A673 (cell line): ENCODE data around the gene ANO7. TPM values are rescaled to one million over a fixed set of nuclear protein-coding genes. Genes with fewer than 3 reads are reported as not detected.
A peak's percentile ranks its signal among the peaks of the same experiment; 100 is the strongest.

Source experiments
- BruUV-seq: library from RNA; stranded (reverse); fragments of 400-500 nt; replicated peaks from 2 replicates; lab custom pipeline; 2021; lab: Mats Ljungman, UMichigan
- CTCF ChIA-PET: fragments of 300-600 bp; sonication (Branson Sonifier 250); formaldehyde crosslinking; loops from one replicate; lab custom pipeline; 2022; ENCODE audit warnings: antibody characterized with exemption; lab: Charles Lee
- POLR2A ChIA-PET: fragments of 300-600 bp; sonication (Branson Sonifier 250); formaldehyde crosslinking; loops from one replicate; lab custom pipeline; 2022; ENCODE audit warnings: antibody characterized with exemption; ENCODE audit not compliant: low non-redundant PET; lab: Charles Lee
- DNase-seq: peaks from one replicate; pipeline ENCODE4 v3.0.0-alpha.2; 2015; ENCODE audit warnings: low spot score
- H3K27ac ChIP-seq: fragments of 200-600 bp; sonication (generic); 2 replicates; pipeline ENCODE4 v1.5.1; 2016; ENCODE audit warnings: mixed run types, low read depth, mild to moderate bottlenecking, mixed read lengths, antibody characterized with exemption, low read length; ENCODE audit not compliant: poor library complexity, severe bottlenecking
- H3K27me3 ChIP-seq: fragments of 200-600 bp; sonication (generic); replicated peaks from 2 replicates; pipeline ENCODE4 v1.6.1; 2017; ENCODE audit warnings: mixed run types, low read depth, mild to moderate bottlenecking, mixed read lengths, antibody characterized with exemption, low read length; ENCODE audit not compliant: insufficient read depth, poor library complexity
- H3K36me3 ChIP-seq: fragments of 200-600 bp; sonication (generic); 2 replicates; pipeline ENCODE4 v1.6.1; 2016; ENCODE audit warnings: mixed run types, mild to moderate bottlenecking, mixed read lengths, antibody characterized with exemption, low read length; ENCODE audit not compliant: insufficient read depth, poor library complexity, severe bottlenecking
- H3K4me1 ChIP-seq: fragments of 200-600 bp; sonication (generic); 2 replicates; pipeline ENCODE4 v1.6.1; 2017; ENCODE audit warnings: mixed run types, mild to moderate bottlenecking, mixed read lengths, antibody characterized with exemption, low read length; ENCODE audit not compliant: insufficient read depth, poor library complexity, severe bottlenecking
- H3K4me3 ChIP-seq: fragments of 200-600 bp; sonication (generic); 2 replicates; pipeline ENCODE4 v1.5.1; 2016; ENCODE audit warnings: low read depth, mixed run types, mild to moderate bottlenecking, mixed read lengths, low read length; ENCODE audit not compliant: poor library complexity, severe bottlenecking
- H3K9me3 ChIP-seq: fragments of 200-600 bp; sonication (generic); 2 replicates; pipeline ENCODE4 v1.6.1; 2016; ENCODE audit warnings: mixed run types, low read depth, mild to moderate bottlenecking, mixed read lengths, antibody characterized with exemption, low read length; ENCODE audit not compliant: poor library complexity, severe bottlenecking
- EZH2 ChIP-seq: fragments of 200-600 bp; sonication (generic); IDR thresholded peaks from 2 replicates; pipeline ENCODE4 v1.6.1; 2017; ENCODE audit warnings: borderline replicate concordance, low read depth, mild to moderate bottlenecking, mixed read lengths, antibody characterized with exemption, low read length; ENCODE audit not compliant: poor library complexity, severe bottlenecking
- intact Hi-C: fragments of 100-400 bp; cut with micrococcal nuclease; formaldehyde crosslinking; loops from one replicate; pipeline ENCODE4 v1.10.0; 2022; ENCODE audit not compliant: unreplicated experiment
- total RNA-seq: library from RNA; stranded (reverse); gene quantifications from 2 replicates; pipeline ENCODE4 v1.2.3, GENCODE V29; 2021
- TF ChIP-seq, protein P1 (sequence below): fragments of 300-800, 200-600 bp; sonication (generic); conservative IDR thresholded peaks from 2 replicates; pipeline ENCODE4 v1.5.1; 2017; ENCODE audit warnings: low read depth, mild to moderate bottlenecking, antibody characterized with exemption, low read length, moderate library complexity, mixed read lengths

ANO7 gene
- total RNA-seq, 1 experiment from 2014 or later, result 0.45 TPM

- CTCF ChIA-PET, result no interaction called here
- intact Hi-C loops, result no loop called here
- BruUV-seq, result no TSS peak
- TF ChIP-seq, protein P1, sequence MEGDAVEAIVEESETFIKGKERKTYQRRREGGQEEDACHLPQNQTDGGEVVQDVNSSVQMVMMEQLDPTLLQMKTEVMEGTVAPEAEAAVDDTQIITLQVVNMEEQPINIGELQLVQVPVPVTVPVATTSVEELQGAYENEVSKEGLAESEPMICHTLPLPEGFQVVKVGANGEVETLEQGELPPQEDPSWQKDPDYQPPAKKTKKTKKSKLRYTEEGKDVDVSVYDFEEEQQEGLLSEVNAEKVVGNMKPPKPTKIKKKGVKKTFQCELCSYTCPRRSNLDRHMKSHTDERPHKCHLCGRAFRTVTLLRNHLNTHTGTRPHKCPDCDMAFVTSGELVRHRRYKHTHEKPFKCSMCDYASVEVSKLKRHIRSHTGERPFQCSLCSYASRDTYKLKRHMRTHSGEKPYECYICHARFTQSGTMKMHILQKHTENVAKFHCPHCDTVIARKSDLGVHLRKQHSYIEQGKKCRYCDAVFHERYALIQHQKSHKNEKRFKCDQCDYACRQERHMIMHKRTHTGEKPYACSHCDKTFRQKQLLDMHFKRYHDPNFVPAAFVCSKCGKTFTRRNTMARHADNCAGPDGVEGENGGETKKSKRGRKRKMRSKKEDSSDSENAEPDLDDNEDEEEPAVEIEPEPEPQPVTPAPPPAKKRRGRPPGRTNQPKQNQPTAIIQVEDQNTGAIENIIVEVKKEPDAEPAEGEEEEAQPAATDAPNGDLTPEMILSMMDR, result no peak
- TF ChIP-seq EZH2, result no peak
- H3K4me1 ChIP-seq, result no peaks in the 10 kb centered on the region
- H3K27ac ChIP-seq, result no peak overlapping the region
- H3K36me3 ChIP-seq, result no peaks in the 10 kb centered on the region
- POLR2A ChIA-PET, result no interaction called here
- peak; percentile 38 for DNase-seq
- no peak overlapping the region for H3K4me3 ChIP-seq
- no peaks in the 10 kb centered on the region for H3K9me3 ChIP-seq
- H3K27me3 ChIP-seq, result no peaks in the 10 kb centered on the region
Measured at GRCh38 chr2:241217320-241218031, 29.0 kb downstream of the ANO7 start.

DNA sequence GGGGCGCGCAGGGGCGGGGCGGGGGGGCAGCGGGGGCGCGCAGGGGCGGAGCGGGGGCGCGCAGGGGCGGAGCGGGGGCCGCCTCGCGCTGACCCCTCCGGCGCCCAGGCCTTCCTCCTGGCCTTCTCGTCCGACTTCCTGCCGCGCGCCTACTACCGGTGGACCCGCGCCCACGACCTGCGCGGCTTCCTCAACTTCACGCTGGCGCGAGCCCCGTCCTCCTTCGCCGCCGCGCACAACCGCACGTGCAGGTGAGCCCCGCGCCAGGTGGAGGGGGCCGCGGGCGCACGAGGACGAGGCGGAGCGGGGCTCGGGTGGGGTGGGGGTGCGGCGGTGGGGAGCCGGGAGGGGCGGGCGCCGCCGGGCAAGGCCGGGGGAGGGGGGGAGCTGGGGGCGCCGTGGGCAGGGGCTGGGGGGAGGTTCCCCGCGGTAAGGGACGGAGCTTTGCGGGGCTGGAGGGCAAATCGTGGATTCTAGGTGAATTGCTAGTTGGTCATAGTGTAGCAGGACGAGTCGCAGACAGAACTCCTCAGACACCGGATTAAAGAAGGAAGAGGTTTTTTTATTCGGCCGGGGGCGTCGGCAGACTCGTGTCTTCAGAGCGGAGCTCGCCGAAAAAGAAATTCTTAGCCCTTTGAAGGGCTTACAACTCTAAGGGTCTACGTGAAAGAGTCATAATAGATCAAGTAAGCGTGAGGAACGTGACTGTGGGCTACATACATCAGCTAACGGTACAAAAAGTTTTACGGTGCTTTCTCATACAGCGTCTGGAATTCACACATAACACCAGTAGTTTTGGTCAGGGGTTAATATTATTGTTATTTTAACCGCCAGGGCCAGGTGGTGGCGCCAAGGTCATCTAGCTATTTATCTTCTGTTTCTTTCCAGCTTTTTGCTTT, 29.9 kb downstream of the ANO7 start:
- POLR2A ChIA-PET, result no interaction called here

GRCh38 chr2:241219030-241219382, 30.5 kb downstream of the ANO7 start:
- H3K36me3 ChIP-seq, result no peaks in the 10 kb centered on the region
- no TSS peak for BruUV-seq
- TF ChIP-seq, protein P1, result no peak; the same call in 1 of the 2 replicates
- TF ChIP-seq EZH2, result no peak
- H3K27me3 ChIP-seq, result no peaks in the 10 kb centered on the region
- ChIA-PET CTCF (no interaction called here), POLR2A (no interaction called here)
- H3K4me1 ChIP-seq, result no peaks in the 10 kb centered on the region
- H3K4me3 ChIP-seq, result peak overlapping the region; percentile 47
- intact Hi-C loops, result no loop called here
- H3K27ac ChIP-seq, result no peak overlapping the region
- H3K9me3 ChIP-seq, result no peaks in the 10 kb centered on the region
- DNase-seq, result no peak

More for the DNA sequence above, 29.9 kb downstream of the ANO7 start:
- TF ChIP-seq EZH2, result no peak
- TF ChIP-seq, protein P1, result no peak; the same call in 1 of the 2 replicates
- no peaks in the 10 kb centered on the region for H3K36me3 ChIP-seq
- H3K4me1 ChIP-seq, result no peaks in the 10 kb centered on the region
- no peaks in the 10 kb centered on the region for H3K9me3 ChIP-seq
- CTCF ChIA-PET, result interaction anchor here (0.6 kb wide), 1 partner anchor 72 kb away, joined by 3 read pairs; no protein-coding TSS in a partner anchor
- no TSS peak for BruUV-seq
- H3K27me3 ChIP-seq, result no peaks in the 10 kb centered on the region
- peak overlapping the region; percentile 47 for H3K4me3 ChIP-seq
- no peak overlapping the region for H3K27ac ChIP-seq
- intact Hi-C loops, result no loop called here
- peak; percentile 29 for DNase-seq
